ENCODE results near the gene HSPA4L.

HSPA4L gene

DNA sequence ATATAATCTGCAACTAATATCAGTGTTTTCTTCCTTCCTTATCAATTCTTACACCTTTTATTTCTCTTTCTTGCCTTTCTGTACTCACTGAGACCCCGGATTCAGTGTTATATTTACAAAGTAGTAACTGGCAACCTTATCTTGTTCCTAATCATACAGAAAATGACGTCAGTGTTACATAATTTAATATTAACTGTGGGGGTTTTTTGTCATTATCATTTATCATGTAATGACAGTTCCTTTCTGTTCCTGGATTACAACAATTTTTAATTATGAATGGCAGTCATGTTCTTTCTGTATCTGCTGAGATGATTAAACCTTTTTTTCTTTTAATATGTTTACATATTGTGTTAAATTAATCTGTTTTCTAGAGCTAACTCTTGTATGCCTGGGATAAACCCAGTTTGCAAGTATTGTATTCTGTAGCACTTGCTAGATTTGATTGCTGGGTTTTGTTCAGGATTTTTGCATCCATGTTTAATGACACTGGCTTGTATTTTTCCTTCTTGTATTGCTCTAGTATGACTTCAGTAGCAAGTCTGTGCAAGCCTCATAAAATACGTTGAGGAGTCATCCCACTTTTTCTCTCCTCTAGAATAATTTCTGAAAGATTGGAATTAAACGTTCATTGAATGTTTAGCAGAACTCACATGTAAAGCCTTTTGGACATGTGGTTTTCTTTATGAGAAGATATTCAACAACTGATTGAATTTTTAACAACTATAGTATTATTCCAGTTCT, 10.4 kb upstream of the HSPA4L start:
- TF ChIP-seq, protein P1, sequence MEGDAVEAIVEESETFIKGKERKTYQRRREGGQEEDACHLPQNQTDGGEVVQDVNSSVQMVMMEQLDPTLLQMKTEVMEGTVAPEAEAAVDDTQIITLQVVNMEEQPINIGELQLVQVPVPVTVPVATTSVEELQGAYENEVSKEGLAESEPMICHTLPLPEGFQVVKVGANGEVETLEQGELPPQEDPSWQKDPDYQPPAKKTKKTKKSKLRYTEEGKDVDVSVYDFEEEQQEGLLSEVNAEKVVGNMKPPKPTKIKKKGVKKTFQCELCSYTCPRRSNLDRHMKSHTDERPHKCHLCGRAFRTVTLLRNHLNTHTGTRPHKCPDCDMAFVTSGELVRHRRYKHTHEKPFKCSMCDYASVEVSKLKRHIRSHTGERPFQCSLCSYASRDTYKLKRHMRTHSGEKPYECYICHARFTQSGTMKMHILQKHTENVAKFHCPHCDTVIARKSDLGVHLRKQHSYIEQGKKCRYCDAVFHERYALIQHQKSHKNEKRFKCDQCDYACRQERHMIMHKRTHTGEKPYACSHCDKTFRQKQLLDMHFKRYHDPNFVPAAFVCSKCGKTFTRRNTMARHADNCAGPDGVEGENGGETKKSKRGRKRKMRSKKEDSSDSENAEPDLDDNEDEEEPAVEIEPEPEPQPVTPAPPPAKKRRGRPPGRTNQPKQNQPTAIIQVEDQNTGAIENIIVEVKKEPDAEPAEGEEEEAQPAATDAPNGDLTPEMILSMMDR (IDR thresholded peaks at IDR 0.05; ENCODE audit: low read depth, low read length): no peak
- Histone ChIP-seq H3K36me3 (no peaks in the 10 kb centered on the region), H3K4me3 (ENCODE audit: low read depth, low read length) (no peak overlapping the region), H3K27me3 (ENCODE audit: insufficient read depth, low read depth, severe bottlenecking) (no peaks in the 10 kb centered on the region), H3K27ac (no peak overlapping the region), H3K9me3 (ENCODE audit: severe bottlenecking) (no peaks in the 10 kb centered on the region)
- no peak for DNase-seq

DNA sequence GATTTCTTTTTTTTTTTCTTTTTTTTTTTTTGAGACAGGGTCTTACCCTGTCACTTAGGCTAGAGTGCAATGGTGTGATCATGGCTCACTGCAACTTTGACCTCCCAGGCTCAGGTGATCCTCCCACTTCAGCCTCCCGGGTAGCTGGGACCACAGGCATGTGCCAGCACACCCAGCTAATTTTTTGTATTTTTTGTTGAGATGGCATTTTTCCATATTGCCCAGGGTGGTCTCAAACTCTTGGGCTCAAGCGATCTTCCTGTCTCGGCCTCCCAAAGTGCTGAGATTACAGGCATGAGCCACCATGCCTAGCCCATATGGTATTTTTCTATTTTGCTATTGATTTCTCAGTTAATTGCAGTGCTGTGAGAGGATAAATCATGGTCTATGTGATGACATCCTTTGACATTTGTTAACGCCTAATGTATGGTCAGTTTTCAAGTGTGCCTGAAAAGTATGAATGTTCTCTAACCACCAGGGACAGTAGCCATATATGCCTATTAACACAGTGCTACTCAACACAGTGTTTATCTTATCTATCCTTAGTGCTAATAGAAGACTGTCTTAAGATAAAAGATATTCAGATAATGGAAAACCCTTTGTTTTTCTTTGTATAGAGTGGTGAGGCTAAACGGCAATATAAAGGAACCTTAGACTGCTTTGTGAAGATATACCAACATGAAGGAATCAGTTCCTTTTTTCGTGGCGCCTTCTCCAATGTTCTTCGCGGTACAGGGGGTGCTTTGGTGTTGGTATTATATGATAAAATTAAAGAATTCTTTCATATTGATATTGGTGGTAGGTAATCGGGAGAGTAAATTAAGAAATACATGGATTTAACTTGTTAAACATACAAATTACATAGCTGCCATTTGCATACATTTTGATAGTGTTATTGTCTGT, 9.1 kb upstream of the HSPA4L start:
- TF ChIP-seq, protein P1 (IDR thresholded peaks at IDR 0.05; ENCODE audit: low read depth, low read length): no peak
- H3K27ac ChIP-seq: no peak overlapping the region
- H3K36me3 ChIP-seq: no peaks in the 10 kb centered on the region

DNA sequence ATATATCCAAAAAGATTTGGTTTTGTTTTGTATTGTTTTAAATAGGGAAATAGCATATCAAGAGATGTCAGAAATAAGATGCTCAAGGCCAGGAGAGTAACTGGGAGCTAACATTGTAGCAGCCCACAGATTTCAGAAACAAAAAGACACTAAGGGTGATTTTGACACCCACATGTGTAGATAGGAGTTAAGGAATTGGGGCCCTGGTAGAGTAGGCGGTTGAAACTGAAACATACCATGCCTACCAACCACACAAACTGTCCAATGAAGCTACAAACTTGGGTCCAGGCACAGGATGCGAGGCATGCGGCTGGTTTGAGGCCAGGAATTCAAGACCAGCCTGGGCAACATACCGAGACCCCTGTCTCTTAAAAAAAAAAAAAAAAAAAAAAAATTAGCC, 6.3 kb upstream of the HSPA4L start:
- Histone ChIP-seq H3K36me3 (no peaks in the 10 kb centered on the region), H3K4me3 (ENCODE audit: low read depth, low read length) (no peak overlapping the region), H3K27me3 (ENCODE audit: insufficient read depth, low read depth, severe bottlenecking) (no peaks in the 10 kb centered on the region), H3K27ac (no peak overlapping the region), H3K9me3 (ENCODE audit: severe bottlenecking) (no peaks in the 10 kb centered on the region)
- TF ChIP-seq, protein P1 (IDR thresholded peaks at IDR 0.05; ENCODE audit: low read depth, low read length): no peak
- DNase-seq: no peak

More for the DNA sequence above, 9.1 kb upstream of the HSPA4L start:
- Histone ChIP-seq H3K27me3 (ENCODE audit: insufficient read depth, low read depth, severe bottlenecking) (no peaks in the 10 kb centered on the region), H3K9me3 (ENCODE audit: severe bottlenecking) (no peaks in the 10 kb centered on the region), H3K4me3 (ENCODE audit: low read depth, low read length) (no peak overlapping the region)
- DNase-seq: no peak

DNA sequence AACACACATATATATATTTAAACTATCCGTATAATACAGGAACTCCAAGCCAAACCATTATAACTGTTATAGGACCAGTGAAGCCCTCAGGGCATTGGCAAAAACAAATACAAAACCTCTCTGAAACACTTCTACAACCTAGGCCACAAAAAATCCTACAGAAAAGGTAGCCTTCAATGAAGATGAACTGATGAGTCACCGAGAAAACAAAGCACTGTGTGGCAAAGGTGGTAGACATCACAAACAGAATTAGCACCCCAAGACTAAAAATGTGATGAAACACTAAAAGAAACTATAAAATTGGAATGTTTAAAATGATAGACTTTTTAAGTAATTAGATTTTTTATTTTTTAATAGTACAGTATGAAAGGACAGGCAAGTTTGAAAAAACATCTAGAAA, 5.5 kb upstream of the HSPA4L start:
- H3K27ac ChIP-seq: no peak overlapping the region
- no peak overlapping the region for H3K4me3 ChIP-seq (ENCODE audit: low read depth, low read length)
- H3K27me3 ChIP-seq (ENCODE audit: insufficient read depth, low read depth, severe bottlenecking): no peaks in the 10 kb centered on the region
- H3K36me3 ChIP-seq: no peaks in the 10 kb centered on the region
- no peak for DNase-seq
- no peaks in the 10 kb centered on the region for H3K9me3 ChIP-seq (ENCODE audit: severe bottlenecking)
- TF ChIP-seq, protein P1 (IDR thresholded peaks at IDR 0.05; ENCODE audit: low read depth, low read length): no peak

DNA sequence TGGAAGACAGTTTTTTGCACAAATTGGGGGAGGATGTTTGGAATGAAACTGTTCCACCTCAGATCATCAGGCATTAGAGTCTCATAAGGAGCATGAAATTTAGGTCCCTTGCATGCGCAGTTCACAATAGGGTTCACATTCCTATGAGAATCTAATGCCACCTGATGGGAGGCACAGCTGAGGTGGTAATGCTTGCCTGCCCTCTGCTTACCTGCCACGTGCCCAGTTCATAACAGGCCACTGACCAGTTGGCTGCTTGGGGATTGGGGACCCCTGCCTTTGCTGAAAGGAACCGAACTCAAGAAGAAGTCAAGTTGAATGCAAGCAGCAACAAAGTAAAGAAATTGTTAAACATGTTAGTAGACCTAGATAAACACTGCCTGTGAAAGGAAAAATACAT, 4.6 kb upstream of the HSPA4L start:
- peaks cover 3% of the 10 kb centered on the region; the same call in 1 of the 2 replicates for H3K36me3 ChIP-seq
- no peak overlapping the region for H3K4me3 ChIP-seq (ENCODE audit: low read depth, low read length)

More for the DNA sequence above, 4.6 kb upstream of the HSPA4L start:
- TF ChIP-seq, protein P1 (IDR thresholded peaks at IDR 0.05; ENCODE audit: low read depth, low read length): no peak
- Histone ChIP-seq H3K27me3 (ENCODE audit: insufficient read depth, low read depth, severe bottlenecking) (no peaks in the 10 kb centered on the region), H3K27ac (no peak overlapping the region), H3K9me3 (ENCODE audit: severe bottlenecking) (no peaks in the 10 kb centered on the region)
- DNase-seq: no peak
